Lower leg skin (tissue), 4 donors: ENCODE data around the gene ARMC5. TPM values are rescaled to one million over a fixed set of nuclear protein-coding genes. Genes with fewer than 3 reads are reported as not detected.

Source experiments
- DNase-seq, 2 donors: peaks; one replicate each; pipeline ENCODE4 v3.0.0-alpha.2; 2019; ENCODE audit warnings: low spot score in 2 of 2
- H3K4me3 ChIP-seq: fragments of 200-600 bp; sonication (generic); 2 replicates; pipeline ENCODE4 v1.5.1; 2017; ENCODE audit warnings: mild to moderate bottlenecking, low read depth; ENCODE audit not compliant: poor library complexity, severe bottlenecking
- CTCF ChIP-seq, 3 donors: fragments of 450-650 bp; IDR thresholded peaks; one replicate each; pipeline ENCODE4 v1.5.1; 2016; ENCODE audit warnings: antibody characterized with exemption in 3 of 3, mild to moderate bottlenecking in 3 of 3, moderate library complexity in 2 of 3
- POLR2A ChIP-seq, 2 donors: fragments of 450-650 bp; IDR thresholded peaks; one replicate each; pipeline ENCODE4 v1.6.1; 2016 to 2017; ENCODE audit warnings: antibody characterized with exemption in 2 of 2, mild to moderate bottlenecking in 1 of 2, moderate library complexity in 1 of 2
- WGBS, 2 donors: methylation state at CpG; one replicate each; pipeline ENCODE4 v1.1.5; 2018; 5-methylcytosine and 5-hydroxymethylcytosine counted together
- intact Hi-C: fragments of 100-400 bp; cut with DNase I; formaldehyde crosslinking; loops from one replicate; pipeline ENCODE4 v1.15.0; 2023; ENCODE audit warnings: low total_unique reads
- total RNA-seq, 4 donors: library from RNA; depleted of rRNA; stranded (reverse); fragments of >200 nt; gene quantifications; one replicate each; pipeline ENCODE4 v1.1.0, GENCODE V29; 2016

The ARMC5 gene
- total RNA-seq, 4 donors from 2014 or later, result 11.2 to 13.8 (median 13.3) TPM

- no peak overlapping the region for H3K4me3 ChIP-seq
- DNase-seq, result no peak
- TF ChIP-seq CTCF (IDR thresholded peaks at IDR 0.05), result no peak
- TF ChIP-seq POLR2A (IDR thresholded peaks at IDR 0.05), result no peak
- intact Hi-C loops, result no loop called here
- WGBS, 2 donors, result 63 to 69% methylated on average over 7 of the region's 7 CpGs
Observed at GRCh38 chr16:31428638-31429247, 30.6 kb upstream of the ARMC5 start.

GRCh38 chr16:31429314-31429713 is 30.0 kb upstream of the ARMC5 start:
- H3K4me3 ChIP-seq, result no peak overlapping the region
- TF ChIP-seq POLR2A (IDR thresholded peaks at IDR 0.05) (no peak), CTCF (IDR thresholded peaks at IDR 0.05) (no peak)
- 0 to 11% methylated on average over 1 of the region's 1 CpG for WGBS, 2 donors
- DNase-seq, result no peak
- intact Hi-C loops, result no loop called here

GRCh38 chr16:31429796-31430195 is 29.5 kb upstream of the ARMC5 start:
- WGBS, 2 donors, result 87 to 93% methylated on average over 3 of the region's 3 CpGs
- H3K4me3 ChIP-seq, result no peak overlapping the region
- intact Hi-C loops, result loop anchor here (10.0 kb wide), 1 partner anchor 275 kb away; the partner anchor contains the start of gene PRSS36
- no peak for DNase-seq
- TF ChIP-seq CTCF (IDR thresholded peaks at IDR 0.05) (no peak), POLR2A (IDR thresholded peaks at IDR 0.05) (no peak)

GRCh38 chr16:31430380-31431052 is 28.8 kb upstream of the ARMC5 start:
- TF ChIP-seq POLR2A (IDR thresholded peaks at IDR 0.05) (no peak), CTCF (IDR thresholded peaks at IDR 0.05) (no peak)
- intact Hi-C loops, result loop anchor here (10.0 kb wide), 1 partner anchor 276 kb away; the partner anchor contains the start of gene PRSS36
- 51 to 56% methylated on average over 5 of the region's 5 CpGs for WGBS, 2 donors
- DNase-seq, result no peak
- H3K4me3 ChIP-seq, result no peak overlapping the region

- TF ChIP-seq CTCF (IDR thresholded peaks at IDR 0.05) (no peak), POLR2A (IDR thresholded peaks at IDR 0.05) (no peak)
- DNase-seq, result no peak
- intact Hi-C loops, result loop anchor here (10.0 kb wide), 1 partner anchor 281 kb away; the partner anchor contains the start of gene PRSS36
- 90 to 91% methylated on average over 38 to 47 of the region's 47 CpGs for WGBS, 2 donors
- no peak overlapping the region for H3K4me3 ChIP-seq
Observed at GRCh38 chr16:31435341-31436220, 23.7 kb upstream of the ARMC5 start.
